Esophagus squamous epithelium (tissue), 4 donors: ENCODE results near the gene WLS.

Experiments
- POLR2A ChIP-seq, 4 donors: fragments of 450-650 bp; IDR thresholded peaks; one replicate each; pipeline ENCODE4 v1.6.1; 2017; ENCODE audit warnings: antibody characterized with exemption in 4 of 4, mild to moderate bottlenecking in 4 of 4, moderate library complexity in 3 of 4
- TF ChIP-seq, protein P1 (sequence below), 6 experiments: fragments of 450-650 bp in 4 of 6; fragments of 200-600 bp in 2 of 6; sonication (generic) in 2 of 6; IDR thresholded peaks; one replicate each; pipeline ENCODE4 v1.5.1; 2016 to 2019; ENCODE audit warnings: antibody characterized with exemption in 6 of 6, mild to moderate bottlenecking in 4 of 6, moderate library complexity in 4 of 6

DNA sequence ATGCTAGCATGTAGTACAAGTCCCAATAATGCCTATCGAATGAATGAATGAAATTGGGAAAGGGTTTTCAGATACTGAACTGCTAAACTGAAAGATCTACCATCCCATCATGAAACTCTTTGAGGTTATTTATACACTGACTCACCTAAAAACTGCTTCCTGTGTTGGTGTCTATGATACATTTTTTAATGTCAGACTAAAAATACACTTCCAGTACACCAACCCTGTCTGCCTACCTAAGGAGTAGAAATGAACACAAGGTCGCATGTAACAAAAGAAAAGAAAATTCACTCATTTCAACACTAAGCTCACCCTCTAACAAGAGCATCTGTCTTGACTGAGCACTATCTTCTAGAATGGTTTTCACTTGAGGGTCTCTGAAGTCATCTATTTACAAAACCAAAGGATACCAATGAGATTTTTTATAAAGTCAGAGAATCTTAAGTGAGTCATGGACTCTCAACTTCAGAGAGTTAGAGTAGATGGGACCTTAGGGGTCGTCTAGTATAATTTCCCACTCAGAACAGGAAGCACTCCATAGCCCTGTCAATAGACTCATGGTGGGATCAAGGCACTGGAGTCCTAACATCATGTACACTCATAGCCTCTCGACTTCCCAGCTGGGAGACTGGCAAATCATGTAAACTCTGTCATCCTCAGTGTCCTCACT is 53.4 kb downstream of the WLS start:
- TF ChIP-seq, protein P1, sequence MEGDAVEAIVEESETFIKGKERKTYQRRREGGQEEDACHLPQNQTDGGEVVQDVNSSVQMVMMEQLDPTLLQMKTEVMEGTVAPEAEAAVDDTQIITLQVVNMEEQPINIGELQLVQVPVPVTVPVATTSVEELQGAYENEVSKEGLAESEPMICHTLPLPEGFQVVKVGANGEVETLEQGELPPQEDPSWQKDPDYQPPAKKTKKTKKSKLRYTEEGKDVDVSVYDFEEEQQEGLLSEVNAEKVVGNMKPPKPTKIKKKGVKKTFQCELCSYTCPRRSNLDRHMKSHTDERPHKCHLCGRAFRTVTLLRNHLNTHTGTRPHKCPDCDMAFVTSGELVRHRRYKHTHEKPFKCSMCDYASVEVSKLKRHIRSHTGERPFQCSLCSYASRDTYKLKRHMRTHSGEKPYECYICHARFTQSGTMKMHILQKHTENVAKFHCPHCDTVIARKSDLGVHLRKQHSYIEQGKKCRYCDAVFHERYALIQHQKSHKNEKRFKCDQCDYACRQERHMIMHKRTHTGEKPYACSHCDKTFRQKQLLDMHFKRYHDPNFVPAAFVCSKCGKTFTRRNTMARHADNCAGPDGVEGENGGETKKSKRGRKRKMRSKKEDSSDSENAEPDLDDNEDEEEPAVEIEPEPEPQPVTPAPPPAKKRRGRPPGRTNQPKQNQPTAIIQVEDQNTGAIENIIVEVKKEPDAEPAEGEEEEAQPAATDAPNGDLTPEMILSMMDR (IDR thresholded peaks at IDR 0.05): no peak
- no peak for TF ChIP-seq POLR2A (IDR thresholded peaks at IDR 0.05)
